Loucy (cell line): Measurements from ENCODE around the gene F7.

ENCODE experiments used
- EZH2phosphoT487 ChIP-seq: fragments of 200-600 bp; IDR thresholded peaks from 2 replicates; pipeline ENCODE4 v1.6.1; 2018; ENCODE audit warnings: antibody characterized with exemption, mild to moderate bottlenecking, moderate library complexity, borderline replicate concordance
- TF ChIP-seq, protein P1 (sequence below): fragments of 200-600 bp; sonication (generic); conservative IDR thresholded peaks from 2 replicates; pipeline ENCODE4 v1.5.1; 2014; ENCODE audit warnings: mild to moderate bottlenecking, antibody characterized with exemption, low read length

DNA sequence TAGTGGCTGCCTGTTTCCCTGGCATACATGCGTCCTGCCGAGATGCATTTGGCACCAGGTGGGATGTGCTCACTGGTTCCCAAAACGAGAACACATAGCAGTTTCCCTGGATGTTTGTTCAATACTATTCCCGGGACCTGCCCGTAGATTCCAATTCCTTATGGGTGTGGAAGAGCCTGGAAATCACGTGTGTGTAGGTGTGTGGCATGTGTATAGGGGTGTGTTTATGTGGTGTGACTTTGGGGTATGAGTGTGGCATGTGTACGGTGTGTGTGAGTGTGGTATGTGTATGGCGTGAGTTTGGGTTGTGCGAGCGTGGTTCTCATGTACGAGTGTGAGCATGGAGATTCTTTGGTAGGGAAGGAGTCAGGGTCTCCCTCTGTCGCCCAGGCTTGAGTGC, 2.9 kb upstream of the F7 start:
- TF ChIP-seq, protein P1, sequence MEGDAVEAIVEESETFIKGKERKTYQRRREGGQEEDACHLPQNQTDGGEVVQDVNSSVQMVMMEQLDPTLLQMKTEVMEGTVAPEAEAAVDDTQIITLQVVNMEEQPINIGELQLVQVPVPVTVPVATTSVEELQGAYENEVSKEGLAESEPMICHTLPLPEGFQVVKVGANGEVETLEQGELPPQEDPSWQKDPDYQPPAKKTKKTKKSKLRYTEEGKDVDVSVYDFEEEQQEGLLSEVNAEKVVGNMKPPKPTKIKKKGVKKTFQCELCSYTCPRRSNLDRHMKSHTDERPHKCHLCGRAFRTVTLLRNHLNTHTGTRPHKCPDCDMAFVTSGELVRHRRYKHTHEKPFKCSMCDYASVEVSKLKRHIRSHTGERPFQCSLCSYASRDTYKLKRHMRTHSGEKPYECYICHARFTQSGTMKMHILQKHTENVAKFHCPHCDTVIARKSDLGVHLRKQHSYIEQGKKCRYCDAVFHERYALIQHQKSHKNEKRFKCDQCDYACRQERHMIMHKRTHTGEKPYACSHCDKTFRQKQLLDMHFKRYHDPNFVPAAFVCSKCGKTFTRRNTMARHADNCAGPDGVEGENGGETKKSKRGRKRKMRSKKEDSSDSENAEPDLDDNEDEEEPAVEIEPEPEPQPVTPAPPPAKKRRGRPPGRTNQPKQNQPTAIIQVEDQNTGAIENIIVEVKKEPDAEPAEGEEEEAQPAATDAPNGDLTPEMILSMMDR: no peak
- no peak for TF ChIP-seq EZH2phosphoT487
